Measurements from ENCODE around the gene TMEM161A.

Gene TMEM161A

GRCh38 chr19:19122902-19123301, 15.4 kb downstream of the TMEM161A start (continued):
- TF ChIP-seq INSM2 (tag by site-specific recombination; IDR thresholded peaks at IDR 0.05): no peak
- TF ChIP-seq REPIN1 (tag by site-specific recombination; IDR thresholded peaks at IDR 0.05; ENCODE audit: low read depth): no peak
- no peak for TF ChIP-seq ZNF354C (tag by site-specific recombination; IDR thresholded peaks at IDR 0.05; ENCODE audit: borderline replicate concordance, low read depth)
- TF ChIP-seq ZNF514 (tag by site-specific recombination; IDR thresholded peaks at IDR 0.05): no peak
- TF ChIP-seq ZNF501 (tag by site-specific recombination; IDR thresholded peaks at IDR 0.05): no peak
- no peak for TF ChIP-seq ZBTB49 (tag by site-specific recombination; IDR thresholded peaks at IDR 0.05; ENCODE audit: low read depth)
- no peak for TF ChIP-seq ZNF211 (tag by site-specific recombination; IDR thresholded peaks at IDR 0.05; ENCODE audit: low read depth)

- Histone ChIP-seq H3K27ac (ENCODE audit: extremely low read depth, low read depth, low read length) (no peak overlapping the region), H3K4me3 (ENCODE audit: low read depth, low read length) (no peak overlapping the region), H3K36me3 (ENCODE audit: control insufficient read depth in 2 of 2, insufficient read depth in 1 of 2, low read length in 2 of 2) (peaks cover 20 to 54% of the 10 kb centered on the region in 2 experiments; a peak in 2 of 3 replicates), H3K4me1 (ENCODE audit: control insufficient read depth, insufficient read depth, low read length) (no peaks in the 10 kb centered on the region), H3K9me3 (ENCODE audit: control insufficient read depth, insufficient read depth, low read depth, low read length) (no peaks in the 10 kb centered on the region)
- TF ChIP-seq ZNF223 (tag by site-specific recombination; IDR thresholded peaks at IDR 0.05) (no peak), ZNF560 (tag by site-specific recombination; IDR thresholded peaks at IDR 0.05; ENCODE audit: borderline replicate concordance) (no peak), ZNF16 (tag by site-specific recombination; IDR thresholded peaks at IDR 0.05; ENCODE audit: low read depth) (no peak), ZNF335 (tag by site-specific recombination; conservative IDR thresholded peaks at IDR 0.05) (no peak), ZSCAN23 (tag by site-specific recombination; IDR thresholded peaks at IDR 0.05) (no peak), ZBTB48 (tag by site-specific recombination; IDR thresholded peaks at IDR 0.05) (no peak), ZNF660 (tag by site-specific recombination; IDR thresholded peaks at IDR 0.05) (no peak), ZNF529 (tag by site-specific recombination; IDR thresholded peaks at IDR 0.05; ENCODE audit: insufficient replicate concordance) (no peak), ZNF521 (tag by site-specific recombination; IDR thresholded peaks at IDR 0.05) (no peak)
- ChIA-PET POLR2A (no interaction called here), CTCF (no interaction called here)
These were observed 16.9 kb downstream of the TMEM161A start for GRCh38 chr19:19121371-19121770.

- no peaks in the 10 kb centered on the region for H3K4me1 ChIP-seq (ENCODE audit: control insufficient read depth, insufficient read depth, low read length)
- no peaks in the 10 kb centered on the region for H3K9me3 ChIP-seq (ENCODE audit: control insufficient read depth, insufficient read depth, low read depth, low read length)
- H3K4me3 ChIP-seq (ENCODE audit: low read depth, low read length): no peak overlapping the region
- ChIA-PET CTCF (no interaction called here), POLR2A (interaction anchor here (0.7 kb wide), 1 partner anchor 131 kb away, joined by 3 read pairs; no protein-coding TSS in a partner anchor)
- no peak overlapping the region for H3K27ac ChIP-seq (ENCODE audit: extremely low read depth, low read depth, low read length)
- peaks cover 22 to 56% of the 10 kb centered on the region in 2 experiments; a peak in 2 of 3 replicates for H3K36me3 ChIP-seq (ENCODE audit: control insufficient read depth in 2 of 2, insufficient read depth in 1 of 2, low read length in 2 of 2)
- TF ChIP-seq AEBP2 (tag by site-specific recombination; IDR thresholded peaks at IDR 0.05; ENCODE audit: borderline replicate concordance) (no peak), BCL11A (tag by site-specific recombination; IDR thresholded peaks at IDR 0.05; ENCODE audit: low read depth) (no peak), SP2 (tag by site-specific recombination; IDR thresholded peaks at IDR 0.05) (peak; percentile 65), ZNF677 (tag by site-specific recombination; IDR thresholded peaks at IDR 0.05) (no peak), SP3 (tag by site-specific recombination; IDR thresholded peaks at IDR 0.05) (peak; percentile 33; the same call in 1 of the 2 replicates), ZNF518A (tag by site-specific recombination; conservative IDR thresholded peaks at IDR 0.05; ENCODE audit: low read depth) (no peak)
These were observed 17.7 kb downstream of the TMEM161A start for GRCh38 chr19:19120308-19121231.

Measured in HEK293 (cell line).